Cardiac fibroblast (primary cell): Measurements from ENCODE around the gene GGN.
"Not testable (repeated sequence)": the region's sequence is repeated elsewhere in the genome, so short reads cannot be mapped to it uniquely, and the experiment has no call there.

Experiments
- DNase-seq, 2 donors: peaks; one replicate each; pipeline versions ENCODE4 v3.0.0 to v3.0.0-alpha.2; 2010; ENCODE audit warnings: low read depth in 2 of 2
- H3K4me3 ChIP-seq, 2 donors: replicated peaks in 1 of 2; 1 replicate in 1 of 2; 2 replicates in 1 of 2; pipeline ENCODE4 v1.5.1; 2011; ENCODE audit warnings: low read depth in 2 of 2, low read length in 2 of 2, mild to moderate bottlenecking in 2 of 2, moderate library complexity in 1 of 2
- CTCF ChIP-seq: IDR thresholded peaks from one replicate; pipeline ENCODE4 v1.5.1; 2011; ENCODE audit warnings: low read depth, mild to moderate bottlenecking, low read length, inconsistent platforms

Gene GGN

GRCh38 chr19:38374332-38375097 is 13.3 kb downstream of the GGN start, which contains the start of gene PSMD8:
Gene PSMD8, plus strand, starts transcription at chr19:38374571. Its CDS starts 31 bp downstream, at chr19:38374602.
- no peak for TF ChIP-seq CTCF
- DNase-seq: peak; percentile 98 to 99
- peak within 1 kb of the TSS; percentile 90 to 91 for H3K4me3 ChIP-seq

GRCh38 chr19:38373907-38374331 is 13.9 kb downstream of the GGN start:
- DNase-seq: no peak
- TF ChIP-seq CTCF: no peak
- peak overlapping the region; percentile 39 to 91 for H3K4me3 ChIP-seq

GRCh38 chr19:38371081-38371480 is 16.8 kb downstream of the GGN start:
- TF ChIP-seq CTCF: no peak
- H3K4me3 ChIP-seq: no peak overlapping the region
- no peak for DNase-seq

GRCh38 chr19:38370299-38370698 is 17.5 kb downstream of the GGN start:
- H3K4me3 ChIP-seq: no peak overlapping the region
- TF ChIP-seq CTCF: no peak
- DNase-seq: no peak

- no peak for TF ChIP-seq CTCF
- H3K4me3 ChIP-seq: no peak overlapping the region
- no peak for DNase-seq
These were observed 18.2 kb downstream of the GGN start for GRCh38 chr19:38369584-38369983.

GRCh38 chr19:38367041-38367440 is 20.8 kb downstream of the GGN start:
- no peak for DNase-seq
- no peak overlapping the region for H3K4me3 ChIP-seq
- TF ChIP-seq CTCF: no peak

- not testable (repeated sequence) for H3K4me3 ChIP-seq, DNase-seq
These were observed 24.7 kb downstream of the GGN start for GRCh38 chr19:38362946-38363688.
